Eye (tissue), 1 donor: Measurements from ENCODE around the gene ABHD12.

ENCODE experiments used
- DNase-seq: peaks from one replicate; pipeline ENCODE4 v3.0.0-alpha.2; 2015

ABHD12 gene

GRCh38 chr20:25390538-25391528 is at the start of gene ABHD12:
Gene ABHD12 (minus strand): TSS chr20:25390835. CDS start chr20:25390703, 132 bp downstream.
- peak; percentile 97 for DNase-seq

GRCh38 chr20:25439328-25439727 is 48.7 kb upstream of the ABHD12 start:
- DNase-seq: no peak

DNA sequence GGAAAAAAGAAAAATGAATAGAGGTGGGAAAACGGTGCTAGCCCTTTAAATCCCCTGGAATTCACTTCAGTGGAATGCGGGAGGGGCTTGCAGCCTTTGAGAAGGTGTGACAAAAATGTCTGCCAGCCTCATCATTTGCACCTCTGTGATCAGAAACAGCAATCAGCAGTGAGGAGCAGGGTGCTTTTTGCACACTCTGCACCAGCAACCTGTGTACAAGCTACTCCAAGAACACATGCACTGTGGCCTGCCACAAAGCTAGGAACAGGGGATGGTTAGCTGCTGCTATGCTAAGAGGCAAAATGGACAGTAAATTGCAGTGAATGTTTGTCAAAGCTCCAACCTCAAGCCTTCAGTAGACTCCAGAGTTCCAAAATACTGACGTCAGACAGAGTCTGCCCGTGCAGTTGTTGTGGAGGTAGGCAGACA is 46.5 kb upstream of the ABHD12 start:
- DNase-seq: peak; percentile 17

DNA sequence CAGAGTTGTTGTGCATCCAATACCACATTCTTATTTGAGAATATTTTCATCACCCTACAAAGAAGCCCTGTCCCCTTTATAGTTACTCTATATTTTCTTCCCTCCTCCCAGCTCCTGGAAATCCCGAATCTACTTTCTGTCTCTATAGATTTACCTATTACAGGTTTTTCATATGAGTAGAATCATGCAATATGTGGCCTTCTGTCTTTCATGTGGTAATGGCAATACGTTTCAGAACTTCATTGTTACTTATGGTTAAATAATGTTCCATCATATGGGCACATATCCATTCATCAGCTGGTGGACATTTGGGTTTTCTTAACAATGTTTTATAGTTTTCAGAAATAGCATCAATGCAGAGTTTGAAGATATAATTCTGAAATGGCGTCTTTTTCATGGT is 33.9 kb upstream of the ABHD12 start:
- no peak for DNase-seq

DNA sequence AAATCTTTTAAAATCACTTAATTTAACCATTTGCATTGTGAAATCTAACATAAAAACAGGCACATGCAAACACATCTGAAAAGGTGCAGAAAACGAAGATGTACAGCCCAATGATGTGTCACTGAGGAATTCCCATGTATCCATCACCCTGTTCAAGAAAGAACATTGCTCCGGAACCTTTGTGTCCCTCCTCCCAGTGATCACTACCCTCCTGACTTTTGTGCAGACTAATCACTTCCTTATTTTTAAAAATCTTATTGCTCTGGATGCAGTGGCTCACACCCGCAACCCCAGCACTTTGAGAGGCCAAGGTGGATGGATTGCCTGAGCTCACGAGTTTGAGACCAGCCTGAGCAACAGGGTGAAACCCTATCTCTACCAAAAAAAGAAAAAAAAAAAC is 31.4 kb upstream of the ABHD12 start:
- no peak for DNase-seq

GRCh38 chr20:25421102-25421501 is 30.5 kb upstream of the ABHD12 start:
- DNase-seq: no peak

- DNase-seq: no peak
Observed at GRCh38 chr20:25418776-25419175, 28.1 kb upstream of the ABHD12 start.

GRCh38 chr20:25408890-25409289 is 18.3 kb upstream of the ABHD12 start:
- DNase-seq: no peak

- DNase-seq: no peak
Observed at GRCh38 chr20:25408170-25408547, 17.5 kb upstream of the ABHD12 start.

- DNase-seq: peak; percentile 97
Observed at GRCh38 chr20:25407311-25408169, 16.9 kb upstream of the ABHD12 start, which contains the start of gene GINS1. Gene GINS1 (plus strand): TSS chr20:25407673. CDS start chr20:25407821, 148 bp downstream.

- peak; percentile 18 for DNase-seq
Observed at GRCh38 chr20:25402583-25402982, 11.9 kb upstream of the ABHD12 start.

DNA sequence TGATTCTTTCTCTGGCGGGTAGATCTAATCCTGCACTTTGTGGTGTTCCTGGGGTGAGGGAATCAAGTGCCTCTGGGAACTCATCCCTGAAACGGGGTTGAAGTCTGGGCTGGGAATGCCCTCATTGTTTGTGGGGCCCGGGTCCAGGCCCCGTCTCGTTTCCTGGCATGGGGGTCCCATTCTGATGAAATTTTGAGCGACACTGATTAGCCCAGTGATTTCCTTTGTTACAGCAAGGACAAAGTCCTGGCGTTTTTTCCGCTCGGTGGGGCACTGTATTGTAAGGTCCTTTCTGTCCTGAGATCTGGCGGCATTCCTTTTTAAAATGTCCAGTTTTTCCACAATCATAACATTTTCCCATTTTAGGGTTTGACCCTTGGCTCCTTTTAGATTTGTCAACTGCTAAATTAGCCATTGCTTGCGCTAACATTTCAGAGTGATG is 9.7 kb upstream of the ABHD12 start:
- DNase-seq: peak; percentile 55

- DNase-seq: peak; percentile 91
Observed at GRCh38 chr20:25399037-25399430, 8.4 kb upstream of the ABHD12 start.

- no peak for DNase-seq
Observed at GRCh38 chr20:25398376-25399036, 7.9 kb upstream of the ABHD12 start.

DNA sequence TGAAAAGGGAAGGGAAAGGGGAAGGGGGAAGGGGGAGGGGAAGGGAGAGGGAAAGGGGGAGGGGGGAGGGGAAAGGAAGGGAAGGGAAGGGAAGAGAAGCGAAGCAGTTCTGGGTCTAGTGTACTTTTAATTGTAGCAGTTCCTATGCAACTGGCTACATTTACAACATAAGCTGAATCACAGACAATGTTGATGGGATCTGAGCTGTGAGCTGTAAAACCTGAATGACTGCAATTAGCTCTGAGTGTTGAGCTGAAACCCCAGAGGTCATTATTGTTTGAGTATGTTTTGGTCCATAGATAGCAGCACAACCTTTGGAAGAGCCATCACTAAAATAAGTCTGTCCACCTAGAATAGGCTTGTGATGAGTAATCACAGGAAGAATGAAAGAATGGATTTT is 7.2 kb upstream of the ABHD12 start:
- no peak for DNase-seq

DNA sequence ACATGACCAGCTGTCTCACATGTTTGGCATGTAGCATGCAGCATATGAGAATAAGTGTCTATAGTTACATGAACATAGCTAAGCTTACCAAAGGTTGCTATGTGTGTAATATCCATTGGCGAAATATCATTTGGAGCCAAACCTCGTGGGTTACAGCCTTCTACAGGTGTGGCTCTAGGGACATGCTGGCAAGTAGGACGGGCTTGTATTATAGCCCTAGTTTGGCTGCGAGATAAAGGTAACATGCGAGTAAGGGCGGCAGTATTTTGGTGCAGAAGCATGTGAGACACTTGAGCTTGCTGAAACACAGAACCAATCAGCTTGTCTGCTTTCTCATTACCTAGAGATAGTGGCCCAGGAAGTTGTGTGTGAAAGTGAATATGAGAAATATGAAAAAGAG is 6.5 kb upstream of the ABHD12 start:
- DNase-seq: no peak

DNA sequence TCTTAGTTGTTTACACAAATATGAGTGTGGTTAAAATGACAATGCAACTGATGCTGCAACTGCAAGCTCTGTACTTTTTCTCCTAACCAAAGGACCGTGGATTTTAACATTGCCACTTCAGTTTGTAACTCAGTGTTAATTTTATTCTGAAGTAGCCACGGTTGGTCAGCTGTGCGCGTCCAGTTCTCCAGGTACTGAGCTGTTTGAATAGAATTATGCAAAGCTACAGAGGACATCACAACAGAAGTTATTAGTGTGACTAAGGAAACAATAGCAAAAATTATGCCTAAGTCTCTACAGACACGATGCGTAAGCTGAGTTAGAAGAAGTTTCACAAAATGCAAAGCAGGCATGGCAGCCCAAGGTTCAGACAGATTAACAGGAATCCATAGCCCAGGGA is 4.4 kb upstream of the ABHD12 start:
- DNase-seq: no peak

GRCh38 chr20:25394276-25394675 is 3.6 kb upstream of the ABHD12 start:
- DNase-seq: no peak

DNA sequence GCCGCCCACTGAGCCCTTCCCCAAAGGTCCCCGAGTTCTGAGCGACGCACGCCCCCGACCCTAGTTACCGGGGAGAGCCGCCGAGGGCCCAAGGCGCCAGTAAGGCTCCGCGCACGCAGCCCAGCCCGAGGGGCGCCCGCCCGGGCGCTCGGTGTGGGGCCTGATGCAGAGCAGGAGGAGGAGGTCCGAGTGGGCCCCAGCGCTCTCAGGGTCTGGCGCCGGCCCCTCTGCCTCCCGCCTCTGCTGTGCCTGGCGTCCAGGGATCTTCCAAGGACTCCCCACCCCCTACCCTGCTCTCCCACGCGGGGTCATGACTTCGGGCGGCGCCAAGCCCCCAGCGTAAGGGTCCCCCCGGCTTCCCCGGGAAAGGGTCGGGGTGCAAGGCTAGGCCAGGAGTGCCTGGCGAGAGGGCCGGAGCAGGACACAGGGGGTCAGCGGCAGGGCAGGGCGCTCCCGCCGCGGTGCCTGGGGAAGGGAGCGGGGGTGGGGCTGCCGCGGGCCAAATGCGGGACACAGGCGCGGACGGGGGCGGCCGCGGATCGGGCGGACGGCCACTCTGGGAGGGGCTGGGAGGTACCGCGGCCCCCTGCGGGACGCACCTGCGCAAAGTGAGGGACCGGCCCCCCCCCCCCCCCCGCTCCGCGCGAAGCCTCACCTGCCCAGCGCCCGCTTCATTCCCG is 637 bp downstream of the ABHD12 start:
- peak; percentile 85 for DNase-seq

DNA sequence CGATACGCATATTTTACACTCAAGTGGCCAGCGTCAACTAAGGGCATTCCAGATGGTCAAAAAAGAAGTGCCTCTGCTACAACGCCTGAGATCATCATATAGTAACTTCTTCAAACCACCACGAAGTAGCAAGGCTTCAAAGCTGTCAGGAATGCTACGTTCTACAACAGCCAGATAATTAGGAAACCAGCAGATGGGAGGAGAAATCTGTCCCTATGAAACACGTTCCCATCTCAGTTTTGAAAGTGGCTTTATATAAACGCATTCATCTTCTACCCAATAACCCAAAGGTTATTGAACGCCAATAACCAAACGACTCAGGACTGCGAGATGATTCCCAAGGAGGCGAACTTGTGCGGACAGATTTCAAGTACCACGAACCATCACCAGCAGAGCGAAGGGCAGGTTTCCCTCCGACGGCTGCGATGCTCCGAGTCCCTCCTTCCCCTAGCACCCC is 1.2 kb downstream of the ABHD12 start:
- peak; percentile 80 for DNase-seq

DNA sequence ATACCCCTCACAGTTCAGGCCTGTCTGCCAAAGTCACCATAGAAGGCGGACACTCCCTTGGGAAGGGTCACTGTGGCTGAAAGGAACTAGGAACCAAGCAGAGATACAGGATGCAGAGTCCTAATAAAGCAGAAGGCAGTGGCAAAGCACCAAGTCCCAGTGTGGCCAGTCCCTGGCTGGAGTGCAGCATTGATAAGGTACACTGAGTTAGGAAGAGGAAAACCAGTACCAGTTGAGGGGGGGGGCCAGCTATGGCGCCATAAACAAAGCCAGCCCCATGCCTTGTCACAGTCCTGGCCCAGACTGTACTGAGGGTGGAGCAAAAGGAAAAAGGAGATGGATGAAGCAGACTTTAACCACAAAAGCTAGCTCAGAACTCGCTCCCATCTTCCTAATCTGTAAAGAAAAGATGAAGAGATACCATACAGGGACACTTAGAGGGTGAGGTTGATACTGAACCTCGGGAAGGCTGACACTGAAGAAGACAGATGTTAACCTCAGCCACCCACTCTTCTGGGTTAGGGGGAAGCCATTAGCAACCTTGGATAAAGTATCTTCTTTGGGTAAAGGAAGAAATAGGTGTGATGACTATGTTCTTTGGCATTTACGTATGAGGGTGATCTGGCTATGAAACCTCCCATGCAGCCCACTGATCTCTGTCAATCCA is 7.8 kb downstream of the ABHD12 start:
- DNase-seq: no peak
